NCI-H748 treated with DMSO at 0.1 percent for 48 hours (cell line): ENCODE data around the gene PARVB.

Experiments used
- DNase-seq: peaks from one replicate; lab custom pipeline; 2025; lab: John Stamatoyannopoulos, UW

The PARVB gene, protein sequence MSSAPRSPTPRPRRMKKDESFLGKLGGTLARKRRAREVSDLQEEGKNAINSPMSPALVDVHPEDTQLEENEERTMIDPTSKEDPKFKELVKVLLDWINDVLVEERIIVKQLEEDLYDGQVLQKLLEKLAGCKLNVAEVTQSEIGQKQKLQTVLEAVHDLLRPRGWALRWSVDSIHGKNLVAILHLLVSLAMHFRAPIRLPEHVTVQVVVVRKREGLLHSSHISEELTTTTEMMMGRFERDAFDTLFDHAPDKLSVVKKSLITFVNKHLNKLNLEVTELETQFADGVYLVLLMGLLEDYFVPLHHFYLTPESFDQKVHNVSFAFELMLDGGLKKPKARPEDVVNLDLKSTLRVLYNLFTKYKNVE

DNA sequence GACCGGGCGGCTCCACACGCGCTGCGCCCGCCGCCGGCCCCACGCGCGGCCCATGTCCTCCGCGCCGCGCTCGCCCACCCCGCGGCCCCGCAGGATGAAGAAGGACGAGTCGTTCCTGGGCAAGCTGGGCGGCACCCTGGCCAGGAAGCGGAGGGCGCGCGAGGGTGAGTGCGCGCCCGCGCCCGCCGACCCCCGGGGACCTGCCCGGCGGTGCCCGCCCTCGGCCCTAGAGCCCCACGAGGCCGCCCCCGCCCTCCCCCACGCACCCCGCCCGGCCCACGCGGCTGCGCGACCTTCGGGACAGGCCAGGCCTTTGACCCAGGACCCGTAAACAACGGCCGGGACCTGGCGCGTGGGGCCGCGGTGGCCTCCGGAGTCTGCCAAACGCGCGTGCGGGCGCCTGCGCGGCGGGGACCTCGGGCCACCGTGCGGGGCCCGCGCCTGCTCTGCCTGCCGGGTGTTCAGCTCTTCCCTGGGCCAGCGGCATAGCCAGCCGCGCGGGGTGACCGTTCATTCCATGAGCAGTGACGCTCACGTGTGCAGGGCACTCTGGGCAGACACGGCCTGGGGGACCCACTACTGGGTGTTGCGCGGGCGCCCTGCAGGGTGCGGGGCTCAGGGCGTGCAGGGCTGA is at the start of gene PARVB:
TSS of gene PARVB (plus strand) at position 15 of the 634 bp plus-strand sequence. CDS start at position 53, 38 bp downstream.
- DNase-seq, result no peak

DNA sequence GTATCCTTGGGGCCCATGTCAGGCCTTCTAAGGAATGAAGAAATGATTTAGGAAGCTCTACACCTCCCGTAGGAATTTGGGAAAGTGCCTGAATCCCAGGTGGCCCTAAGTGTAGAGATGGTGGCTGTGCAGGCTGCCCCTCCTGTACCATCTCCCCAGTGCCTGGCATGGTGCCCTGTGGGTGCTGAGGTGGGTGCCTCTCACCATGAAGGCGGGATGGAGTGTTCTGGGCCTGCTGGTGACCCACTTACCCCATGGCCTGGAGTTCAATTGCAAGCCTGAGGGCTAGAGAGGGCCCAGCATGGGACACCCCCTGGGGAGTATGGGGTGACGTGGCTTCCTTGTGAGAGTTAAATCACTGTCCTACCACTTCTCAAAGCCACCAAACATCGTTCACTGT is 49.1 kb upstream of the PARVB start:
- no peak for DNase-seq

DNA sequence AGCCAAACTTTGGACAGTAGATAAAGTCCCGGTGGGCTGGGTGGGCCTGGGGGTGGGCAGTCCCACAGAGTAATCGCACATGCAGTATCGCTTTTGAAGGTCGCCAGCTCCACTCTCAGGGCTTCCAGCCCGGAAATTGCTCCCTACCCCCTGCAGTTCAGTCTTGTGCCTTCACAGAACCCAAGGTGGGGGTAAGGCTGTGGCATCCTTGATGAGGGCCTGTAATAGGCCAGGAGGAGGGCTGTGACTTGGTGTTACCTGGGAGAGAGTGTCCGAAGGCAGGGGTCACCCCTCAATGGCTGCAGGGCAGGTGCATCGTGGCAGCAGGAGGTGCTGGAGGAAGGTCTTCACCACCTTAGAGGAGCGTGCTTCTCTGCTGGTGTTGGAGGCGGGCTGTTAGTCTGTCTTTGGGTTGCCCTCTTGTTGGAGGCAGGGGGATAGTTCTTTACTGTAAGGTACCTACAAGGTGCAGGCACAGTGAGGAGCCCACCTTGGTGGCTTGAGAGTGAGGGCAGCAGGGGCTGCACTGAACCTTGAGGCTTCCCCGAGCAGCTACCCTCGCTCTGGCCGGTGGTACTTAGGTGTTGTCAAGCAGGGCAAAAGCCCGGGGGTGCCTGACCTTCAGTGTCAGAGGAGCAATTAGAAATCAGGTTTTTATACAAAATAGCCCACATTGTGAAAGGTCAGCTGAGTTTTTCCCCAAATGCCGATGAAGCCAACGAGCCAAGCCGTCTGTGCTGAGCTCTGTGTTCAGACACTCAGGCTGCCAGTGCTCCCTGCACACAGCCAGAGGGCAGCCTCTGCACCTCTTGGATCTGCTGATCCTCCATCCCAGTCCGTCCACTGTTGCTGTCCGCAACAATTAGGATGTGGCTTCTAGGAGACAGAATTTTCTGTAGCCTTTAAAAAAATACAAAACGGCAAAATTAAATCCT is 47.0 kb upstream of the PARVB start:
- DNase-seq, result no peak

DNA sequence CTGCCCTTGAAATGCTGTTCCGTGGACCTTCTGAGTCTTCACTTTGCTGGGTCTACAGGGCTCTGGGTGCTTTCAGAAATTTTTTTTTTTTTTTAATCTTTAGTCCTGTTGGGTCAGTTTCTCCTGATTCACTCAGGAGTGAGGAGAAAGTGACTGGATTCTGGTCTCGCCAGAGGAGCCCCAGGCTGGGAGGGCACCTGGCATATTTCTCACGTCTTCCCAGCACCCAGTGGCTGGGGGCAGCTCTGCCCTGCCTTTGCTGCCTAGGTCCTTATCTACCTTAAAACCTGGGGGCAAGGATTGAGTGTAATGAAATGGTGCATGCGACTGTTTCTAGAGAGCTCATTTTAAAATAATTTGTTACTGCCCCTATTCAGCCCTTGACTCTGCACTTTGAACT is 45.5 kb upstream of the PARVB start:
- DNase-seq, result no peak

DNA sequence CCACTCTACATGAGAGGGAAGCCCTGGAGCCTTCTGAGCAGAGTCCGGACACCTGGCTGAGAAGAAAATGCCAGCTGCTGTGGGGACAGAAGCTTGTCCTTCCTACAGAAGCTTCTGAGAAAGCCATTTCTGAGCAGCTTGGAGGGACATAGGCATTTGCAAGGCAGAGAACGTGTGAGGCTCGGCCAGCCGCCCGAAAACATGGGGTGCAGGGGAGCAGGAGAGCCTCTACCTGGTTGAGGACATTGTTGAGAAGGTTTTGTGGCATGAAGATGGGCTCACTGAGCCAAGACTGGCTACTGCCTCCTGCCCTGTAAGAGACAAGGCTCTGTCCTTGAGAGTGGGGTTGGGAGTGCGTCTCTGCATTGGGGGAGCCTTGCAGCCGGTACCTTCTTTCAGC is 43.5 kb upstream of the PARVB start:
- DNase-seq, result no peak

DNA sequence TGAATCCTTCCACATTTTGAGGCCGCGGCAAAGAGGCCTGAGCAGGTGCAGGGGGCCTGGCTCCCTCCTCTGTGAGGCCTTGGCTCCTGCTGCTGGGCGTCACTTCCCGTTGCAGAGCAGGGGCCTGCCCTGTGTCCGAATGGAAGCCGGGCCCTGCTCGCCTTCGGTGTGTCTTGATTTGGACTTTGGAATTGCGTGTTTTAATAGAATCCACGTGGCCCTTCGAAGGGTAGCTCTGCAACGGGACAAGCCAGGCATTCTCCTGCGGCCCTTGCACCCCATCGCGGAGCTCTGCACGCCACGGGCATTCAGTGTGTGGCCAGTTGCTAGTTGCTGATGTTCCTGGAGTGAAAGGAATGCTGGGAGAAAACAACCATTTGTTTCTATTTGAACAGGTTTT is 43.1 kb upstream of the PARVB start:
- DNase-seq, result no peak

DNA sequence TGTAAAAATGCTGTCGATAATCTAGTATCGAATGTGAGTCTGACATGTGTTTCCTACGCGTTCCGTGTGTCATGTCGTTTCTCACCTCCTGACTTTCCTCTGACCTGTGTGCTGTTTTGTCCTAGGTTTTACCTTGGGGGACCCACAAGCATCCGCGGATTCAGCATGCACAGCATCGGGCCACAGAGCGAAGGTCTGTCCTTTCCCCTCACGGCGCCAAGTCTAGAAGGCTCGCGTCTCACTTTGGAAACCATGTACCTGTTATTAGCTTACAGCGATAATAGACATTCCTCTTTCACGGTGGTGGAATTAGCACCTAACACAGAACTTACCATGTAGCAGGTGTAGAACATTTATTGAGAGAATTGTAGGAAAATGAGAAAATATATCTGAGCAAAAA is 40.3 kb upstream of the PARVB start:
- no peak for DNase-seq

DNA sequence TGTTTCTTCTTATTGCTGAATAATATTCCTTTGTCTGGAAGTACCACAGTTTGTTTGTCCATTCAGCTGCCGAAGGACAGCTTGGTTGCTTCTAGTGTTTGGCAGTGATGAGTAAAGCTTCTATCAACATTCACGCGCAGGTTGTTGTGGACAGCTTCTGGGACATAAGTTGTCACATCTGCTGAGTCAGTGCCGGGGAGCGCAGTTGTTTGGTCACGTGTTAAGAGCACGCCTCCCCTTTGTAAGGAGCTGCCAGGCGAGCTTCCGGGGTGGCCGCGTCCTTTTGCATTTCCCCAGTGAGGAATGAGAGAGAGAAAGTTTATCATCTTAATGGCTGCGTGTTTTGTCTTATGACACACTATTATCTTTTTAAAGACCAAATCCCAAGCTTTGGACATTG is 38.6 kb upstream of the PARVB start:
- DNase-seq, result no peak

DNA sequence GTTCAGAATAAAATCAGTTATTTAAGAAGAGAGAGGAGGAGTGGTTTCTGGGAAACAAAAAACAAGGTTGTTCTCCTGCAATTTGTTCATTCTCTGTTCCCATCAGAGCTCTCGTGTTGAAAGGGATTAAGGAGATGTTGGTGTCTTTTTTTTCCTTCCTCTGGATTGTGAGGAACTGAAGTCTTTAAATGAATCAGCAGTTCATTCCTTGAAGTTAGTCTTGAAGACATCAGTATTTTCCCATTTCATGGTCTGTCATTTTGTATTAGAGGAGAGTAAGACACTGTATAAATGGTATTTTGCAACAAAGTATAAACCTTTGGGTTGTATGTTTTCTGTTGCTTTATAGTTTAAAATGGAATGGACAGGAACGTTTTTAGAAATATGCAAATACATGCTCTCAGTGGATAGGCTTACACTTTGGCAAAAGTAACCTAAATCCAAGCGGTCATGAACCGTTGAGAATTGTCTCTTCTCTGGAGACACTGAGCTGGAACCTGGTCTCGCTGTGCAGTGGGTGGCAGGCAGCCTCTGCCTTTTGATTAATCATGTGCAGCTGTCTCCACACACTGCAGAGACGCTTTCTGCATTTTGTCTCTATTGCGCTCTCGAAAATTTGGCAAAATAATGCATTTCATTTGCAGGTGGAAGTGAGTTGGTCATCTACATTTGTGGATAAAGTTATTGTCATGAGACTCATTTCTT is 35.8 kb upstream of the PARVB start:
- no peak for DNase-seq

DNA sequence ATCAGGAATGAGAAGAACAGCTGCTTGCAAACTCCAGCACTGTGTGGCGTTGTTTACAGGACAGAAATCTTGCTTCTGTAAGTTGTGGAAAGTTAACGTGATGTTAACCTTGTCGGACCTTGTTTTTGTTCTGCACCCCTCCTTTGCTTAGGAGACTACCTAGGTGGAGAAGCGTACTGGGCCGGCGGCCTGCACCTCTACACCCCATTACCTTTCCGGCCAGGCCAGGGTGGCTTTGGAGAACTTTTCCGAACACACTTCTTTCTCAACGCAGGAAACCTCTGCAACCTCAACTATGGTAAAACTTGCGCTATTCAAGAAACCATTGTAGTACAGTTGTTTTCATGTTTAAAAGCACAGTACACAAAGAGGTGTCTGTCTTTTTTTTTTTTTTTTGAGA is 35.1 kb upstream of the PARVB start:
- no peak for DNase-seq

DNA sequence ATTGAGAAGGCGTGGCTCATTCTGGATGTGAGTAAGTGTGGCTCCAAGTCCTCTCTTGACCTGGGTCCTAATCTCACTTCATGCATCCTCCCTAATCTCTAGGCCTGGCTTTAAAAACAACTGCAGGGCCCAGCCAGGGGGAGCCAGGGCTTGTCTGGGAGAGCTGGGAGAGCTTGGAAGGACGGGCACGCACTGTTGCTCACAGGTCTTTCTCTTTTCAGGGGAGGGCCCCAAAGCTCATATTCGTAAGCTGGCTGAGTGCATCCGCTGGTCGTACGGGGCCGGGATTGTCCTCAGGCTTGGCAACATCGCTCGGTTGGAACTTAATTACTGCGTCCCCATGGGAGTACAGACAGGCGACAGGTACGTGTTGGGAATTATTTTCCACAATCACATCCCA is 34.1 kb upstream of the PARVB start:
- no peak for DNase-seq

DNA sequence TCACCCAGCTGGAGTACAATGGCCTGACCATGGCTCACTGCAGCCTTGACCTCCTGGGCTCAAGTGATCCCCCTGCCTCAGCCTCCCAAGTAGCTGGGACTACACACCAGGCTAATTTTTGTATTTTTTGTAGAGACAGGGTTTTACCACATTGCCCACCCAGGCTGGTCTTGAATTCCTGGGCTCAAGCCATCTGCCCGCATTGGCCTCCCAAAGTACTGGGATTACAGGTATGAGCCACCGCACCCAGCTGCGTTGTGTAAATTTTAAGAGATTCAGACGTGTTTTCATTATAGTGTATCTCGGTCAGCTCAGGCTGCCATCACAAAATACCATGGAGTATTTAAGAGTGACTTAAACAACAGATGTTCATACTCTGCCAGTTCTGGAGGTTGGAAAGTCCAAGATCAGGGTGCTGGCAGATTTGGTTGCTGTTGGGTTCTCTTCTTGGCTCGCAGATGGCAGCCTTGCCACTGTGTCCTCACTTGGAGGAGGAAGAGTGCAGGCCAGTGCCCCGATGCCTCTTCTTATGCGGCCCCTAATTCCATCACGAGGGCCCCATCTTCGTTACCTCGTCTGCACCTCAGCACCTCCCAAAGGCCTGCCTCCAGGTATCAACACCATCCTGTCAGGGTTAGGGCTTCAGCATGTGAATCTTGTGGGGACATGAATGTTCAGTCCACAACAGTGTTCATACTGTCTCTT is 32.6 kb upstream of the PARVB start:
- DNase-seq, result no peak

DNA sequence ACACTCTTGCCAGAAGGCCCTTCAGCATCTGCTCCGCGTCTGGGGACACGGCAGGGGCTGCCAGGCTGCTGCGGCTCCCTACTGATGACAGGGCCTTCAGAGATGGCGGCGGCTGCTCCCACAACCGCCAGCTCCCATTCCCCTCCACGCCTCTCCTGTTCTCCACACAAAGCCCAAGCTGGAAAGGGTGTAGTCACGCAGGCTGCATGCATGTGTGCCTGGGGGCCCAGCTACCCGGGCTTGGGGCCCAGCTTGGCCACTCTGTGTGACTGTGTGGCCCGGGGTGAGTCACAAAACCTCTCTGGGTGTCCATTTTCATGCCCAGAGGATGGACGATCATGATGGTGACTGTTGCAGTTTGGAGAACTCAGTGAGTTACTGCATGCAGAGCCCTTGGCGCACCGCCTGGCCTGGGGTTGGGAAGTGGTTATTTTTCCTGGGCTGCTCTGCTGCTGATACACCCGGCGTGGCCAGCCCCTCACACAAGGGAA is 31.7 kb upstream of the PARVB start:
- no peak for DNase-seq

DNA sequence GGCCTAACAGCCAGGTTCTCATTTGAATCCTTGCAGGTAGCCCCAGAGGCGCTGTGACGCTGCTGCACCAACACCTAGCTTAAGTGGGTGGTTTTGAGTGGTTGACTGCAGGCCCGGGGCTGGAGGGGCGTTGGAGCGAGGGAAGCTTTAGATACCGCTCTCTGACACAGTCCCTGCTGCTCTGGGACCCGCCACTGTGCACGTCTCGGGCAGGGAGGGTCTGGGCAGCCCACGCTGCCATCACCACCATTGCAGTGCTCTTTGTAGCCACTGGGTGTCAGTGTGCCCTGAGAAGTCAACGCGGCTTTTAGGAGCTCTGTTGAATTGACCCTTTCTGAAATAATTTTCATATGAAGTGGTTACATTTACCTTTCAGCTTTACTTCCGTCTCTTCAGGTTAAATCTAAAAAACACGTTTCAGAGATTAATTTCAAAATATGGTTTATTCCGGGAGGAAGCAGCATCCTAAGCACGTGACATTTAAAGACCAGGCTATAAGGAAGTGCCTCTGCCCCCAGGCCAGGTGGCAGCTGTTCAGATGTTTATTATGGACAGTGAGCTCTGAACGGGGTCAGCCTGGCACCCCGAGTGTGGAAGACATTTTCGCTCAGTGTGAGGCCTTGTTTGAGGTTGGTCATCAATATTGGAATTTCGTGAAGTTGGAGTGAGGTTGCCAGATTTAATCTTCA is 30.9 kb upstream of the PARVB start:
- DNase-seq, result peak; percentile 7

DNA sequence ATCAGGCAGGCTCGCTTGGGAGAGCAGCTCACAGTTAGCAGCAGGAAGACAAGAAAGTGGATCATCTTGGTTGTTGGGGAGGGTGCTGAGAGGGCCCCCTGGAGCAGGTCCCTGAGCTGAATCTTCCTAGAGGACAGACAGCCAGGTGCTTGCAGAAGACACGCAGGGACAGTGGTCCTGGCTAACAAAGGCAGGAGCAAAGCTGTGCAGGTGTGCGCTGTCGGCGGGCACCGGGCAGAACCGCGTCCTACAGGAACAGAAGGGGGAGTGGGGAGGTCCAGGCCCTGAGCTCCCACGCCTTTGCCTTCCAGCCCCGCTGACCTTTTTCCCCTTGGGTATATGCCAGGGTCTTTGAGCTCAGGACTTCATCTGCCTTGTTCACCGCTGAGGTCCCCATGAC is 30.1 kb upstream of the PARVB start:
- no peak for DNase-seq

DNA sequence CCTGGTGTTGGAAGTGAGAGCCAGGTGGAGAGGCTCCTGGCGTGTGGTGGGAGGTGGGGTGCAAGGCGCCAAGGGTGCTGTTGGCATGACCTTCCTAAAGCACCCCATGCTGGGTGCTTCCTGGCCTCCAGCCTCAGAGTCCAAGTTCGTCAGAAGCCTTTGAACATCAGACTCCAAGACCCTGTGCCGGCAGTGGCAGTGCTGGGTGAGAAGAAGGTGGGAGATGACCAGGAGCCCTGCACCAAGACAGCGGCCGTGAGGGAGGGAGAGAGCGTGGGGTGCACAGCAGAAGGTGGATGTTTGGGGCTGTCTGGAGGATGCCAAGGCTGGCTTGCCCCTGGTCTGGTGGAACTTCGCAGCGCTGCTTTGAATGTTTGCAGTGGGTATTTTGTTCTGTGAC is 29.7 kb upstream of the PARVB start:
- DNase-seq, result no peak

DNA sequence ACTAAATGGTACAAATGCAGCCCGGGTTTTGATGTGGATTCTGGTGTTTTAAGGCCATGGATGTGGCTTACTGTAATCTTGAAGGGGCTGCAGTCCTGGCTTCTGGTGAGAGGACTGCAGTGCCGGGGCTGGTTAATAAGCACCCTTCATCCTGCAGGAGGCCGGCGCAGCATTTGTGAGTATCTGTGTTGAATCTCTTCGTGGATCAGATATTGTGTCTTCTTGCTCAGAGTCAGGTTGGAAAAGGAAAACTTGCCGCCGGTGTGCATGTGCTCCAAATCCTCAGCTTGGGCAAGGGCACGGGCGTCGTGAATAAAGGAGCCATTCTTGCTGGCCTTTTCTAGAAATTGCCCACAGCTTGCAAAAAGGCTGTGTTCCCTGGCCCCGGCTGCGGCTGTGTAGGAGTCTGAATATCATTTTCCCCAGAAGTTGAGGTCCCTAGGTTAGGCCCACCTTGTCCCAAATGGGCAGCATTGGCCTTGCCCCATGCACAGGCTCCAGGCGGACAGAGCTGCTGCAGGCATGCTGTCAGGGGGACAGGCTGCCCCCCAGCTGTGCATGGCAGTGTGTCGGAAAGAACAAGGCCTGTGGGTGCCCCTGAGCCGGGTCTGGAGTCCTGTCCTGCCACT is 28.9 kb upstream of the PARVB start:
- no peak for DNase-seq

DNA sequence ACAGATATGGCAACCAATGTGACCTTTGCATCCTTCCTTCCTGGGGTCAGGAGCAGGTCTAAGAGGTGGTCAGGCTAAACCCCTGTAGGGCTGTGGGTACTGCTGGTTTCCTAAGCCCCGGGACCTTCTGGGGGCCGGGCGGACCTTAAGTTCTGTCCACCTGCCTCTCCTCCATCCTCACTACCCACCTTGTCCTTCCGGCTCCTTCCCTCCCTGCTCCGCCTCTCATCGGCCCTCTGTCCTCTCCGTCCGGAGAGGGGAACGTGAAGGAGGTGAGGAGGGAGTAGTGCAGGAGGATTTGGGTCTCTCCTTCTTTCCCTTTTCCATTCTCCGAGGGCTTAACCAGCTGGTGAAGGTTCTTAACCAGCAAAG is 28.3 kb upstream of the PARVB start:
- DNase-seq, result no peak

DNA sequence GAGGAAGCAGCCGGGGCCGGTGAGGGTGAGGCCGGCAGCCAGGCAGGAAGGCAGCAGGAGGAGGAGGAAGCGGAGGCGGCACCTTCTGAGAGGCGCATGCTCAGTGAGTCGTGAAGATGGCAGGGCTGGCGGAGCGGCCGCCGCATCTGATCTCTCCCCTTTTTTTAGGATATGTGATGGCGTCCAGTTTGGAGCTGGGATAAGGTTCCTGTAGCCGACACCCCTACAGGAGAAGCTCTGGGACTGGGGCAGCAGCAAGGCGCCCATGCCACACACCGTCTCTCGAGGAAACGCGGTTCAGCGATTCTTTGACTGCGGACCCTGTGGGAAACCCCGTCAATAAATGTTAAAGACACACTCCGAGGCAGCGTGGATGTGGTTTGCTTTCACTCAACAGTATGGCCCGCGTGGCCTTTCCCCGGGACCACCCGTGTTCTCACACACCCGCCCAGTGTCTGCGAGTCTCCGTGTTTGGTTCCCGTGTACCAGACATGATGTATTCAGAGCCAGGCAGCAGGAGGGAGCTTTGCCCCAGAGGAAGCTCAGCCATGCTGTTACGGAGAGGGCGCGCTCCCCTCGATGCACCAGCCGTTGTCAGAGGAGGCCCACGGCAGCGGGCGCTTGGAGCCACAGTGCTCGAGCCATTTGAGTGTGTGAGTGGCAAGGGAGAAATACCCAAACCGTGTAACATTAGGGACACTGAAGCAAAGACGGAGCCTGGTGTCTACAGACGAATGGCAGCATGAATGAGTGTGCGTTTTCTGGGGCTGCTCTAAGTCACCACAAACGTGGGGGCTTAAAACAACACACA is 27.7 kb upstream of the PARVB start:
- no peak for DNase-seq

DNA sequence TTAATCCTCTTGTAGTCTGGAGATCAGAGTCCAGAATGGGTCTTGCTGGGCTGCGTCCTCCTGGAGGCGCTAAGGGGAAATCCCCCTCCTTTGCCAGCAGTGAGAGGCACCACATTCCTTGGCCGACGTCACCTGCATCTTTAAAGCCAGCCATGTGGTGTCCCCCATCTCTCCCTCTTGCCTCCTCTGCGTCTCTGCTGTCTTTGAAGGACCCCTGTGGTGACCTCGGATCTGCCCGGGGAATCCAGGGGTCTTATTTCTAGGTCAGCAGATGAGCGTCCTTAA is 27.2 kb upstream of the PARVB start:
- DNase-seq, result no peak
